ENCODE measurements around the gene ZNF687.

GRCh38 chr1:151313501-151313900 is 31.4 kb downstream of the ZNF687 start:
- TF ChIP-seq REST (IDR thresholded peaks at IDR 0.05; ENCODE audit: insufficient replicate concordance, low read depth) (no peak), GABPA (IDR thresholded peaks at IDR 0.05; ENCODE audit: low read depth) (no peak), POLR2AphosphoS5 (IDR thresholded peaks at IDR 0.05; ENCODE audit: low read depth) (no peak)
